ENCODE data around the gene TLCD3A. TPM values are rescaled to one million over a fixed set of nuclear protein-coding genes. Genes with fewer than 3 reads are reported as not detected.

Gene TLCD3A
- total and polyA plus RNA-seq, 10 of the 15 experiments (the other 5 are each of a cell fraction or from before 2014, with no cell fraction given) = 2.9 to 29.7 (median 17.8) TPM

GRCh38 chr17:745406-745805 is 13.0 kb downstream of the TLCD3A start:
- 94% methylated on average over 11 of the region's 11 CpGs for WGBS (ENCODE audit: insufficient coverage, insufficient replicate concordance, low lambda C conversion rate, missing lambda C conversion rate)
- POLR2A ChIA-PET = no interaction called here

More at GRCh38 chr17:745406-745805, 13.0 kb downstream of the TLCD3A start:
- DNase-seq (ENCODE audit: low read depth, low spot score) (no peak), FAIRE-seq (no peak), ATAC-seq (no peak)
- SMC1A ChIA-PET (ENCODE audit: uncharacterized antibody, unreplicated experiment) = no interaction called here
- Histone ChIP-seq H3K4me3 (no peak overlapping the region), H3K9me3 (replicated peaks; ENCODE audit: control insufficient read depth, insufficient read depth, low read length) (peaks cover 3% of the 10 kb centered on the region; the same call in 1 of the 3 replicates), H3K9ac (ENCODE audit: control insufficient read depth, insufficient read depth, low read length) (no peak overlapping the region), H3K4me2 (ENCODE audit: control insufficient read depth, insufficient read depth) (no peak overlapping the region), H3K4me1 (ENCODE audit: control insufficient read depth, insufficient read depth, low read length) (peaks cover 4% of the 10 kb centered on the region), H3K79me2 (ENCODE audit: control insufficient read depth, insufficient read depth, low read length) (peaks cover 28% of the 10 kb centered on the region), H3K27me3 (replicated peaks in 1 of 2; ENCODE audit: control insufficient read depth in 2 of 2, insufficient read depth in 2 of 2, low read length in 1 of 2) (no peaks in the 10 kb centered on the region), H3K27ac (ENCODE audit: control insufficient read depth, insufficient read depth) (no peak overlapping the region), H2AFZ (ENCODE audit: control insufficient read depth, low read depth, low read length) (no peak overlapping the region), H3K36me3 (ENCODE audit: control insufficient read depth in 2 of 2, insufficient read depth in 2 of 2, low read length in 1 of 2) (peaks cover 32 to 45% of the 10 kb centered on the region in 2 experiments), H4K20me1 (ENCODE audit: control insufficient read depth, insufficient read depth) (no peaks in the 10 kb centered on the region)
- RAD21 ChIA-PET (ENCODE audit: unreplicated experiment) = no interaction called here
- BruUV-seq (replicated peaks) = no TSS peak
- CTCF ChIA-PET = interaction anchor here (1.1 kb wide), 1 partner anchor 14 kb away, joined by 3 read pairs; no protein-coding TSS in a partner anchor
- TF ChIP-seq POLR2AphosphoS2 (IDR thresholded peaks at IDR 0.05; ENCODE audit: low read depth, low read length) (no peak), SMAD5 (IDR thresholded peaks at IDR 0.05; ENCODE audit: low read depth) (no peak), ELK1 (IDR thresholded peaks at IDR 0.05; ENCODE audit: low read depth, low read length) (no peak), ETV6 (conservative IDR thresholded peaks at IDR 0.05 in 1 of 2, IDR thresholded peaks at IDR 0.05 in 1 of 2; ENCODE audit: borderline replicate concordance in 1 of 2, low read depth in 1 of 2) (no peak), ATF7 (IDR thresholded peaks at IDR 0.05; ENCODE audit: low read depth) (no peak), POLR2A (IDR thresholded peaks at IDR 0.05; ENCODE audit: low read depth, low read length) (no peak), PAX8 (IDR thresholded peaks at IDR 0.05) (no peak), RAD21 (IDR thresholded peaks at IDR 0.05; ENCODE audit: insufficient read depth, low read depth, low read length) (no peak), MYC (IDR thresholded peaks at IDR 0.05; ENCODE audit: insufficient read depth, insufficient read length, insufficient replicate concordance, low read length, severe bottlenecking) (no peak), MLLT1 (IDR thresholded peaks at IDR 0.05) (no peak), ATF2 (IDR thresholded peaks at IDR 0.05; ENCODE audit: low read length) (no peak), PAX5 (IDR thresholded peaks at IDR 0.05; ENCODE audit: borderline replicate concordance, low read depth, low read length) (no peak)
- intact Hi-C loops (cut with micrococcal nuclease; ENCODE audit: unreplicated experiment) = no loop called here
- in situ Hi-C loops (cut with MboI) = no loop called here
